ENCODE results near the gene SLC25A47.
"Not testable (repeated sequence)": the region's sequence is repeated elsewhere in the genome, so short reads cannot be mapped to it uniquely, and the experiment has no call there.

Gene SLC25A47

DNA sequence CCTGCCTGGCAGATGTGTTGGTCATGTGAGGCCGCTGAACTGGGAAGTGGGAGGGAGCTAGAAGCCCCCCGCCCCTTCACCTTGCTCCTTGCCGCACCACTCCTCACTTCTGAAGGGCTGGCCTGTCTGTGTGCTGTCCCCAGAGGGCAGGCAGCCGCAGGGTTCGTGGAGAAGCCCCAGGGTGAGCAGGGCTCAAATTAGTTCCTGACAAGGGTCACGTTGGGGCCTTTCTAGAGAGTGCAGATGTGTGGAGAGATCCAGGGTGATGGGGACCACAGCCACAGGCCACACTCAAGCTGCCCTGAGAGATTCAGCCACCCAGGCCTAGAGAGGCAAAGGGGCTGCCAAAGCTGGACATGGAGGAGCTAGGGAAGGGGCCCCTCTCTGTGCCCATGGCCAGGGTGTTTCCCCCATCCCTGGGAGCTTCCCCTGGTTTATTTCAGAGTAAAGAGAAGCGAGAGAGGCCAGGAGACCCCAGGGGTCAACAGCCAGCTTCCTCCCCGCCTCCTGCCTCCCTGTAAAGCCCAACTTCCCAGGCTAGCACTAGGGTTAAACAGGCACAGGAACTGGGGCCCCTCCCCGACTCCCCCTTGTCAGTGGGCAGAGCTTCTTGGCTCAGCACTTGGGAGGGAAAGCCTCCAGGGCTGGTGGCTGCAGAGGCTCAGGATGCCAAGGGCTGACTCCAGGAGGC, 33.1 kb upstream of the SLC25A47 start:
- DNase-seq (ENCODE audit: low read depth in 3 of 3, low spot score in 1 of 3) = no peak

DNA sequence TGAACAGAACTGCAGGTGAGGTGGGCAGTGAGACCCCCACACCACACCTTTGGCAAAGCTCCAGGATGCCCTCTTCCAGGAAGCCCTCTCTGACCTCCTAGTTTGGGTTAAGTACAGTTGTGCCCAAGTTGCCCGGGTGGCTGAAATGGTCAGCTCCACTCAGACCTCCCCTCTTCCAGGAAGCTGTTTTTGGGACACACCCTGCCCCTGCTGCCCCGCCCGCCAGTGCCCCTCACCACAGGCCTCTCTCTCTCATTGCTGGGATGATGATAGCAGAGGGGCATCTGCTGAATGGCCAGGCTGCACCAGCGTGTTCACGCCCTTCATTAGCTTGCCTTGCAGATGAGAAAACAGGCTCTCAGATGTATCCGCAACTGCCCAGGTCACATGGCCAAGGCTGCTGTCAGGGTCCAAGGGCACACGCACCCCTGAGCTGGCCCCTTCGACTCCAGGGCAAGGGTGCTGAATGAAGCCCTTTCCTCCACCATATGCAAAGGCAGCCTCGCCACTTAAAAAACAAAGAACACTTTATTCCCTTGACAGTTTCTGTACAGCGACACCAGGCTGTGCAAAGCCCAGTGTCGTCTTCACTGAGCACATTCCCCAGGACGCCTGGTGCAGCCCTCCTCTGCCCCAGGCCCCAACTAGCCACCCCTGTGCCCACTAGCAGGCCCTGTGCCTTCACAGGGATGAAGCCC, 32.4 kb upstream of the SLC25A47 start:
- no peak for DNase-seq (ENCODE audit: low read depth in 3 of 3, low spot score in 1 of 3)

DNA sequence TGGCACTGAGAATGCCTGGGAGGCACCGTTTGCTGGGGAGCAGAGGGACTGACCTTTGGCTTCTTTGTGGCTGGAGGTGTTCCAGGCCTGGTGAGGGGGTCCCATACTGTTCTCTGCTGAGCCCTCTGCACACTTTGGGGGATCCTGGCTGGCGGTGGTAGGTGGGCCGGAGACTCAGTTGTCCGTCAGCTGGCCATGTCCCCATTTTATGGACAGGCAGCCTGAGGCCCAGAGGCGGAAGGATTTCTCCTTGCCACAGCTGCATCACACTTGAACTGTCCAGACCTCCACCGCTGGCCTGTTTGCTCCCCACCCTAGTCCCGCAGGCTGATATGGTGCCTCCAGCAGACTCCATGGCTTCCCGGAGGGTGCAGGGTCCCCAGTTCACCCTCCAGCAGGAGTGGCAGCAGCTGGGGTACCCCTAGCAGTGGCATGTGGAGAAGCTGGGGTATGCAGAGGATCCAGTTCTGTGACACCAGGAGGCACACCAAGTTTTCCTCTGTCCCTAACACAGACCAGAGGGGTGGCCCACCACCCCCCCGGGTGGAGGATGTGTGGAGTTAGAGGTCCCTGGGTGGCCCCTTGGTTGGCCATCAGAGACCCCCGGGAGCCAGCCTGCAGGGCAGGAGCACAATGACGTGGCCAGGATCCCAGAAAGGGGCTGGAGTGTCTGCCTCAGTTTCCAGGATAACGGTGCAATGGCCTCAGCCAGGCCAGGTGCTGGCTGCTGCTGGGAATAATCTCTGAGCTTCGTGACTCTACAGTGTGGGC, 31.6 kb upstream of the SLC25A47 start:
- no peak for DNase-seq (ENCODE audit: low read depth in 3 of 3, low spot score in 1 of 3)

DNA sequence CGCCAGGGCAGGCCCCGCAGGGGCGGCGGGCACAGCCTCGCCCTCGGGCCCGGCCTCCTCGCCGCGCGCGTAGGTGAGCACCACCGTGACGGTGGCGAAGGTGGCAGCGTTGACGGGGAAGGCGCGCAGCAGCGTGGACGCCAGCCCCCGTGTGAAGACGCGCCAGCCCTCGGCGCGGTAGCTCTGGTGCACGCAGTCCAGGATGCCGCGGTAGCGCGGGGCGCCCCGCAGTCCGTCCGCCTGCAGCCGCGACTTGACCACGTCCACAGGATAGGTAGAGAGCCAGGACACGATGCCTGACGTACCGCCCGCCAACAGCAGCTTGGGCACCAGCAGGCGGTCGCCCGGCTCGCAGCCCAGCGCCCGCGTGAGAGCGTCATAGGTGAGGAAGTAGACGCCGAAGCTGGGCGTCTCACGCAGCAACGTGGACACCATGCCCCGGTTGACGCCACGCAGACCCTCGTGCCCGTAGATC, 30.8 kb upstream of the SLC25A47 start:
- DNase-seq (ENCODE audit: low read depth in 3 of 3, low spot score in 1 of 3) = no peak

DNA sequence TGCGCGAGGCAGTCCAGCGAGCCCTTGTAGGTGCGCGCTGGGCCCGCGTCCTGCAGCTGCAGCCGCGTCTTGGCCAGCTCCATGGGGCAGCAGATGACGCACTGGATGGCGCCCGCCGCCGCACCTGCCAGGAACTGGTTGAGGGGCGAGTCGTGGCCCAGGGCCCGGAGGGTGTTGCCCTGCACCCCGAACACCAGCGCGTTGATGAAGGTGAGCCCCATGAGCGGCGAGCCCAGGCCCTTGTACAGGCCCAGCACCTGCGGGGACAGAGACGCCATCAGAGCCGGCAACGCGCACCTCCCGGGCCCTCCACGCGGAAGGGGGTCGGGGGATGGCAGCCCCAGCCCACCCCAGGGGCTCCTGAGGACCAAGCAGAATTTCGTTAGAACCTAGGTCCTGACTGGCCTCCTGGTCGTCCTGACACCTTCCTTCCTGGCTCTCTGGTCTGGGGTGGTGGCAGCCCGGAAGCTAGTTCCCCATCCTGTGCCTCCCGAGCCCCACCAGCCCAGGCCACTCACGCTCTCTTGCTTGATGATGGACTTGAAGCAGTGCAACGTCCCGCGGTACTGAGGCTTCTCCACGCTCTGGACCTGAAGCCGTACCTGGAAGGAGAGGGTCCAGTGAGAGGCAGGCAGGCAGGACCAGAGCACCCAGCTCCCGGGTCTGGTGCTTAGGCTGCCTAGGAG, 30.2 kb upstream of the SLC25A47 start:
- no peak for DNase-seq (ENCODE audit: low read depth in 3 of 3, low spot score in 1 of 3)

DNA sequence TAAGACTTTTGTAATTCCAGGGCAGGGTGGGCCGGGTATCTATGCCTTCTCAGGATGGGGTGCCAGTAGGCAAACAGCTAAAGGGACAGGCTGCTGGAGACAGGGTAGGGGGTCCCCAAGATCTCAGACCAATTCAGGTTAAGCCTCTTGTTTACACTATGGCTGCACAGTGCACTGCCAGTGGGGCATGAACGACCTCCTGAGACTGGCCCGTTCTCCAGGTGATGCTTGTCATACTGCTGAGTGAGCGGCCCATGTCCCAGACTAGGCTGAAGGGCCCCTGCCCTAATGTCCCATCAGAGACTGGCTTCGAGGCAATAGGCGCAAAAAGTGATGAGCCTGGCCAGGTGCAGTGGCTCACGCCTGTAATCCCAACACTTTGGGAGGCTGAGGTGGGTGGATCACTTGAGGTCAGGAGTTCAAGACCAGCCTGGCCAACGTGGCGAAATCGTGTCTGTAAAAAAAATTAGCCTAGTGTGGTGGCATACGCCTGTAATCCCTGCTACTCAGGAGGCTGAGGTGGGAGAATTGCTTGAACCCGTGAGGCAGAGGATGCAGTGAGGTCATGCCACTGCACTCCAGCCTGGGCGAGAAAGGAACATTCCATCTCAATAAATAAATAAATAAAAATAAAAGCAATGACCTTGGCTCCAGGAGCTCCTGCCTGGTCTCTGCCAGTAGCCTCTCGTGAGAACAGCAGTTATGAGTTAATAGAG, 29.5 kb upstream of the SLC25A47 start:
- DNase-seq (ENCODE audit: low read depth in 3 of 3, low spot score in 1 of 3) = no peak

DNA sequence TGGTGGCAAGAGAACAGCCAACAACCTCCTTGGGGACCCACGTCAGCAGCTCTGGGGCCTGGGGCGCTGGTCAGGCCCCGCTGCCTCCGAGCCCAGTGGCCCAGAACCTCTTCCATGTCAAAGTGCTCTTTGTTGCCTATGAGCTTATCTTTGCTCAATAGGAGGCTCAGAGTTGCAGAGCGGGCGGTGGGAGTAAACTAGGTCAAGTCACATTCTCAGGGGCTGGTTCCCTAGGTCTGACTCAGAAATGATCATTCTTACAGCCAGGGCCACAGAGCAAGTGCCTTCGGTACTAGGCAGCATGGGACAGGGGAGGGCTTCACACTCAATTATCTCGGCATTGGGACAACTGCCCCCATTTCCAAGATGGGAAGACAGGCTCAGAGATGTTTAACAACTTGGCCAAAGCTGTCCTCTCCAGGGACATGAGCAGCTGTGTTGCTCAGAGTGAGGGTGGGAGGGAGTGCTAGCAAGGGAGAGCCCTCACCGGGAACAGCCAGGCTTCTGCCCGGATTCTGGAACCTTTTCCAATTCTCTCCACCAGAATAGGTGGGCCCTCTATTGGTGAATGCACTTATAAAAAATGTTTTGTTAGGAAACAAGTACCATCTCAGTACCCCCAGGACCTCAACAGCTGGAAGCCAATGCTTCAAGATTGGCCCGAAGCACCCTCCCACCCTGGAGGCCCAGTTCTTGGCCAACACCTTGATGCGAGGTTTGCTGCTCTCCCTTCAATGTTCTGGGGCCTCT, 28.8 kb upstream of the SLC25A47 start:
- no peak for DNase-seq (ENCODE audit: low read depth in 3 of 3, low spot score in 1 of 3)

DNA sequence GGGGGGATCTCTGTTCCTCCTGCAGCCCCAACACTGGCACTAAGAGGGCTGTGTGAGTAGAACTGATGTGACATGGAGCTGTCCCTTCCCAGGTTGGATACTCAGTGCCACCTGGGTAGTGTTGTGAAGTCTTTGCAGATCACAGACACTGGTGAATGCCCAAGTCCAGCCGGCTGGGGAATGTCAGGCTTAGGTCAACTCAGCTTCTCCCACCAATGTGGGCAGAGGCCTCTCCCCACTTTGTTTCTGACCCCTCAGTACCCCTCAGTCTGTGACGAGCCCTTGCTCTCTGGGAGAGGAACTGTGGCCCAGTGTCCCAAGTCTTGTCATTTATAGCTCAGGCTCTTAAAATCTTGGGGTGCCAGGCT, 28.2 kb upstream of the SLC25A47 start:
- no peak for DNase-seq (ENCODE audit: low read depth in 3 of 3, low spot score in 1 of 3)

DNA sequence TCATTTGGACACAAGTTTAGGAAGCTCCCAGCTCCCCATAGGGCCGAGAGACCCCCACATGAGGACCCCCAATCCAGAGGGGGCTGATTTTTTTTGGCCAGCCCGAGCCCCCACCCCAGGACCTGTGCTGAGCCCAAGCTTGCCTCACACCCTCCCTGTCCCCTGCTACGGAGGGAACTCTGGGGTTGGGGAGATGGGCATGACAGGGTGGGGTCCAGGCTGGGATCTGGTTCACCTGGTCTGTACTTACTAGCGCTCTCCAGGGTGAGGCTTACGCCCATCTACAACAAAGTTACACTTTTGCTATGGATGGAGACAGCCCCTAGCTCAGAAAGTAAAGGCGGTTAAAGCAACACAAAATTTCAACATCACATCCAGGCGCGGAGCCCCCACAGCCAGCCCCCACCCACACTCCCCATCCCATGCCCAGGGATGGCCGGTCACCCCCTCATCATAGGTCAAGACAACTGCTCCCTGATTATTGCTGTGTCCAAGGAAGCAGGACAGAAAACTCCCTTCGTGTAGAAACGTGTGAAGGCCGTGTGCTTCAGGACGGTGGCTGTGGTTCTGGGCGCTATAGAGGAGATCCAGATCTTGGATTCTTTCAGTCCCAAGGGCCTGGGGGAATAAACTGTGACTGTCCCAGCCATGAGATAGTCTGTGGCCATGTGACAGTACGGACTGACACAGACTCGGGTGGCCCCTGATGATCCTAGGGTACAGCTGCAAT, 27.6 kb upstream of the SLC25A47 start:
- DNase-seq (ENCODE audit: low read depth in 3 of 3, low spot score in 1 of 3) = no peak

DNA sequence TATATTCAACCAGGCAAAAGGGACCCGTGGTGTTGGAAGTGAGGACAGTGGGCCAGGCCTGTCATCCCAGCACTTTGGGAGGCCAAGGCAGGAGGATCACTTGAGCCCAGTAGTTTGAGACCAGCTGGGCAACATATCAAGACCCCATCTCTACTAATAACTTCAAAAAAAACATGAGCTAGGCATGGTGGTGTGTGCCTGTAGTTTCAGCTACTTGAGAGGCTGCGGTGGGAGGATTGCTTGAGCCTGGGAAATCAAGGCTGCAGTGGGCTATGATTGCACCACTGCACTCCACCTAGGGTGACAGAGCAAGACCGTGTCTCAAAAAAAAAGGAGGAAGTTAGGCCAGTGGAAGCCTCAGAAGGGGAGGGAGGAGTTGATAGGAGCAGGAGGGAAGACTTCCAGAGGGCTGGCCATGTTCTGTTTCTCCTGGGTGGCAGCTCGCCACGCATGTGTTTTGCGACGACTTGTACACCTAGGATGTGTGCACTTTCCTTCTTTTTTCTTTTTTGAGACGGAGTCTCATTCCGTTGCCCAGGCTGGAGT, 27.0 kb upstream of the SLC25A47 start:
- DNase-seq (ENCODE audit: low read depth in 3 of 3, low spot score in 1 of 3) = no peak

DNA sequence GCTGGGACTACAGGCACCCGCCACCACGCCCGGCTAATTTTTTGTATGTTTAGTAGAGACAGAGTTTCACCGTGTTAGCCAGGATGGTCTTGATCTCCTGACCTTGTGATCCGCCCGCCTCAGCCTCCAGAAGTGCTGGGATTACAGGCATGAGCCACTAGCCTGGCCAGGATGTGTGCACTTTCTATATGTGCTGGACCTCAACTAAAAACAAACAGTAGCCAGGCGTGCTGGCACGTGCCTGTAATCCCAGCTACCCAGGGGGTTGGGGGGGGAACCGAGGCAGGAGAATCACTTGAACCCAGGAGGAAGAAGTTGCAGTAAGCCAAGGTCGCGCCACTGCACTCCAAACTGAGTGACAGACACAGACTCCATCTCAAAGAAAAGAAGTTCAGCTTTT, 26.4 kb upstream of the SLC25A47 start:
- not testable (repeated sequence) for DNase-seq (ENCODE audit: low read depth in 3 of 3, low spot score in 1 of 3)

DNA sequence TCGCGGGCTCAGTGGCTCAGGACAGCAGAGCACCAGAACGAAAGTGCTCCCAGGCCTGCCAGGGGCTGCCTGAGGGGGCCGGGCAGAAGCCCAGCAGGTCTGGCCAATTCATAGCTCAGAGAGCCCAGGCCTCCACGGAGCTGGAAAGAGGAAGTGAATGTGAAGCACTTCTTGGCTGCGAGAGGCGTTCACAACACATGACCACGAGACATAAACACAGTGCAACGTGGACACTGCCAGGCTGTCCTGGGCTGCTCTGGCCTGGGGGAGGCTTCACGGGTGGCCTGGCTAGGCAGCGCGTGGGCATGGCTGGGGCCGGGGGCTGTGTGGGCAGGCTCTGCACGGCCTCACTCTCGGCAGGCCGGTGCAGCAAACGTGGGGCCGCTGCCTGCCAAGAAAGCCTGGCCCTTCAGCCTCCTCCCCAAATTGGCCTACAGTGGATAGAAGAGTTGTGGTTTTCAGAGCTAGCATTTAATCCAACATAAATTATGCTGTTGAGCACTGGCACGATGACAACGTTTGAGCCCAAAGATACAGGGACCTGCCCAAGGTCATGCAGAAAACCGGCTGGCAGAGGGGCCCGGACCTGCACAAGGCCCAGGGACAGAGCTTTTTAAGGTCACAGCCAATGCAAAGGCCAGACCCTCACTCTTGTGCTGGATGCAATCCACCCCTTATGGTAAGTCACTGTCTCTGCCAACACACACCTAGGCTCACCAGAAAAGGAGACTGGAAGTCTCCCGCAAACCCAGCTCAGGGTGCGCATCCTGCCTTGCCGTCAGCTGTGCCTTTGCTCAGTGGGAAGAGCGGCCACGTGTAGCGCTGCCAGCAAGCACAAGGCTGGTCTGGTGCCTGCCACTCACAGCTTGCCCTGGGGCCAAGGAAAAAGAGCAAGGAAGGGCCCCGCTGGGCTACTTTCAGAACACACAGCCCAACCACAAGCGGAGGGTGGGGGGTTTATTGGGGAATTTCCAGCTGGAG, 25.5 kb upstream of the SLC25A47 start:
- DNase-seq (ENCODE audit: low read depth in 3 of 3, low spot score in 1 of 3) = no peak

DNA sequence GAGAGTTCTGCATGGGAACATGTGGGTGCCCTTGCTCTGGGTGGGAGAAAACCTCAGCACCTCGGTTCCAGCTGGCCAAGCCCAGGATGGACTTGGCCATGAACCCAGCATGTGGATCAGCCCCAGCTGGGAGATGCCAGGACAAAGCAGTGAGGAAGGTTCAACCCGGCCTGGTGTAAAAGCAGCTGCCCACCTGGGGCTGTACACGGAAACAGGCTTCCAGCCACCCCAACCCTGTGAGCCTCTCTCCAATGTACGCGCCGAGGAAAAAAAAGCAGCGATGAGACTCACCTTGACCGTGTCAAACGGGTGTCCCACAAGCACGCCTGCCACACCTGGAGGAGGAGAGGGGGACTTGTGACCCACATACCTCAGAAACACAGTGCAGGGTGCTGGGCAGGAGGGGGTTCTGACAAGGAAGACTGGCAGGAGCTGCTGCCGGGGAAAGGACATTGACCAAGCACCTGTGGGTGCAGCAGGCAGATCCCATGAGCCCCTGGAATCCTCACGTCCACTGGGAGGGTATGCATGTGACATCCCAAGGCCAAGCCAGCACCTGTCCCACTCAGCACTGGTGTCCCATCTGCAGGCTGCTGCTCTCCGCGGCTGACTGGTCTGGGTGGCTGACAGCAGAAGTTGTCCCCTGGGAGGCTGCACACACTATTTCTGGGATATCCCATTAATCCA, 24.4 kb upstream of the SLC25A47 start:
- DNase-seq (ENCODE audit: low read depth in 3 of 3, low spot score in 1 of 3) = no peak

DNA sequence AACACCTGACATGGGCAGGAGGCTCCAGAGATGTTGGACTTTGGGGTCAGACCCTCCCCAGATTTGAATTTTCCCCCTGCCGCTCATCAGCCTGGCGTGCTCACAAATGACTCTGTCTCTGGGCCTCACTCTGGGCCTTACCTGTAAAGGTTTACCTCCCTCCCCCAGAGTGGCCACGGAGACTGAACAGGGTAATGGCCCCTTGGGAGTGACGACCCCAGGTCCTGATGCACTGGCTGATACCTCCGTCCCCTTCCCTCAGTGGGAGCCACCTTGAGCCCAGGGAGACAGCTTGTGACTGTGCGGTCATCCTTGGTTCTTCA, 23.9 kb upstream of the SLC25A47 start:
- DNase-seq (ENCODE audit: low read depth in 3 of 3, low spot score in 1 of 3) = no peak

DNA sequence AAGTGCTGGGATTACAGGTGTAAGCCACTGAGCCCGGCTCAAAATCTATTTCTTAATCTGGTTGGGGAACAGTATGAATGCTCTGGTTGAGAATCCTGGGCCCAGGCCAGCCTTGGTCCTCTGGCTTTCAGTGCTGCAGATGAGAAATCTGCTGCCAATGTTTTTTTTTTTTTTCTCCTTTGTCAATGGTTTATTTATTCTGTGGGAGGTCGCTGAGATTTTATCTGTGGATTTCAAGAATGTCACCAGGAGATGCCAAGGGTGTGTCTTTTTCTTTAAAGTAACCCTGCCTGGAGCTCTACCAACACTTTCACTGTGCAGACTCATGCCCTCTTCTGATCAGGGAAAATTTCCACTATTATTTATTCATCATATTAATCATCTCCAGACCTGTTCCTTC, 20.5 kb upstream of the SLC25A47 start:
- DNase-seq (ENCODE audit: low read depth in 3 of 3, low spot score in 1 of 3) = no peak

DNA sequence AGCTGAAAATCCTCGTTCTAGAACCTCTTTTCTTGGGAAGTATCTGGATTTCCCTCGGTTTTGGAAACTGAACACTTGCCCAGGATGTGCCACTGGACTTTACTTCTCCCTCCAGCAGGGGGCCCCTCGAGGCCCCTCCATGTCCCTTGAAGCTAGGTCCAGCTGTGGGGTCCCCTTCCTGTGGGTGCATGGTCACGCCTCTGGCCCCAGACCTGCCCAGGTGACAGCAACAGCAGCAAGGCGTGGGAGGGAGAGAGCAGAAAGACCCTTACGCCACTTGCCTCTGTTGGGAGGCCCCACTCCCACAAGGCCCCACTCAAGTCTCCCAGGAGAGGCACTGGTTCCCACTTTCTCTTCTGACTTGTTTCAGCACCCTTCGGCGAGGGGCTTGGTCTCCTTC, 20.0 kb upstream of the SLC25A47 start:
- no peak for DNase-seq (ENCODE audit: low read depth in 3 of 3, low spot score in 1 of 3)

DNA sequence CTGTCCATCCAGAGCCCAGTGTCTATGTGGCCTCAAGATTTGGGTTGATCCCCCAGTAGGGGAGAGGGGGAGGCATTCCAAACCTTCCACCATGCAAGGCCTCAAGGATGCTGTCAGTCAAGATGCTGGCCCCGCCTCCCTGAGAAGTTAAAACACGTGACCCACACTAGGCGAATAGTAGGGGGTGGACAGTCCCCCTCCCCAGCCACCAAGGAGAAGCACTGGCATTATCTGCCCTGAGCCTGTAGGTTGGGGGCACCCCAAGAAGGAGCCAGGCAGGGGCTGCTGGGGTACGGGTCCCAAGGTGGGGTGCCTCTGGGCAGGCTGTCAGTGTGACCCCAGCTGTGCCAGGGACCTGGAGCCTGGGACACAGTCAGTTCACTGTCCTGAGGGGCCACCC, 19.2 kb upstream of the SLC25A47 start:
- no peak for DNase-seq (ENCODE audit: low read depth in 3 of 3, low spot score in 1 of 3)
